Panc1 (cell line): ENCODE measurements around the gene UNC13B.

Experiments used
- CTCF ChIP-seq: fragments of 450-650 bp; IDR thresholded peaks from 2 replicates; pipeline ENCODE4 v1.5.1; 2017; ENCODE audit warnings: mild to moderate bottlenecking
- TCF7L2 ChIP-seq: IDR thresholded peaks from 2 replicates; pipeline ENCODE4 v1.6.1; 2011; ENCODE audit warnings: mild to moderate bottlenecking, low read depth, low read length, inconsistent platforms

GRCh38 chr9:35186524-35186923 lies 24.7 kb downstream of the UNC13B start:
- no peak for TF ChIP-seq CTCF
- no peak for TF ChIP-seq TCF7L2
